Measurements from ENCODE around the gene TCEAL7. TPM values are rescaled to one million over a fixed set of nuclear protein-coding genes. Genes with fewer than 3 reads are reported as not detected.

The TCEAL7 gene
- total RNA-seq, 1 donor from 2014 or later: 16.5 TPM

DNA sequence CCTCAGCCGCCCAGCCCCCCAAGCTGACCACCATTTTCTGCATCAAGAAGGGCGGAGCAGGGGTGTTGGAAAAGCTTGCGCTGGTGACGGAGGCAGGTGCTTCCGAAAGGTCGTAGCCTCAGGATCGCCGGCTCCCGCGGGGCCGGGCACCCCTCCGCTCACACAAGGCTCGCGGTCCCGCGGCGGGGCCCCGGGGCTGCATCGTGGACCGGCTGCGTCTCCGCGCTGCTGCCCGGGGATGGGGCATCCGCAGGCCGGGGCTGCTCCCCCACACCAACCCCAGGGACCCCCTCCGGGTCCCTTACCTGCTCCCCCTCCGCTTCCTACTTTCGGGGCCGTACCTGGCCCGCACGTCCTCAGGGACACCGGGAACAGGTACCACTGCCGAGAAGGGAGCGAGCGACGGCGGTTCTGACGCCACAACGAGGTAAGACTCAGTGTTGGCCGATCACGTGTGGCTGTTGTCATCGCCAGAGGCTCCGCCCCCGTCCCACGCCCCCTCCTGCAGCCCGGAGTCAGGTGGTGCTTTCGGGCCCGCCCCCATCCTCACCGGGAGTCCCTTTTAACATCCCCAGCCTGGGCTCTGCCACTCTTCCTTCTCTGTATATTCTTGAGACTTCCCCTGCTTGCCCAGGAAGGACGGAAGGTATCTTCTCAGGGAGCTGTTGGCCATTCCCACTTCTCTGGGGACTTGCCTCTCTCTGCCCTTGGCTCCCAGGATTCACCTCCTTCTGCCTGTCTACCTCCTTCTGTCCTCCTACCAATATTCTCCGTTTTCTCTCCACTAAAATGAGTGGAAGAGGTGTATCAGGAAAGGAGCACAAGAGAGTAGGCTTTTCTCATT lies 19.3 kb upstream of the TCEAL7 start, which contains the start of gene BEX2:
Gene BEX2, minus strand, starts transcription at position 436 of the 844 bp plus-strand sequence. CDS start 1,014 bp downstream, outside the sequence.
- H3K4me3 Mint-ChIP-seq (ENCODE audit: unreplicated experiment): peak within 1 kb of the TSS; percentile 68

DNA sequence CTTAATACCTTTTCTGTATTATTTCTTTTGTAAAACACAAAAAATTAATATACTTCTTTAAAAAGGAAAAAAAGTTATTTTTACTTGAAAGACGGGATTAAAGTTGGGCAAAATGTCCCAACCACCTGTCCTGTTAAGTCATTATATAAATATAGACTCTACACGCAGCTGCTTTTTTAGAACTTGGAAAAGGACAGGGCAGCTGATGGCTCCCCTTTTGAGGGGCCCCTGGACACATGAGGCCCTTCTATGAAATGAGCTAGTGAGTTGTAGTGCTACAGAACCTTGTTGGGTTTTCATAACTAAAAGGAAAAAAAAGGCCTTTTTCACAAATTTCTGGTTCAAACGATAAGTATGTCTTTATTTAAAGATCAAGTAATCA lies 18.6 kb upstream of the TCEAL7 start:
- H3K27ac Mint-ChIP-seq (ENCODE audit: unreplicated experiment): no peak overlapping the region

More for the DNA sequence above, 19.3 kb upstream of the TCEAL7 start, which contains the start of gene BEX2:
- TF ChIP-seq, protein P1, sequence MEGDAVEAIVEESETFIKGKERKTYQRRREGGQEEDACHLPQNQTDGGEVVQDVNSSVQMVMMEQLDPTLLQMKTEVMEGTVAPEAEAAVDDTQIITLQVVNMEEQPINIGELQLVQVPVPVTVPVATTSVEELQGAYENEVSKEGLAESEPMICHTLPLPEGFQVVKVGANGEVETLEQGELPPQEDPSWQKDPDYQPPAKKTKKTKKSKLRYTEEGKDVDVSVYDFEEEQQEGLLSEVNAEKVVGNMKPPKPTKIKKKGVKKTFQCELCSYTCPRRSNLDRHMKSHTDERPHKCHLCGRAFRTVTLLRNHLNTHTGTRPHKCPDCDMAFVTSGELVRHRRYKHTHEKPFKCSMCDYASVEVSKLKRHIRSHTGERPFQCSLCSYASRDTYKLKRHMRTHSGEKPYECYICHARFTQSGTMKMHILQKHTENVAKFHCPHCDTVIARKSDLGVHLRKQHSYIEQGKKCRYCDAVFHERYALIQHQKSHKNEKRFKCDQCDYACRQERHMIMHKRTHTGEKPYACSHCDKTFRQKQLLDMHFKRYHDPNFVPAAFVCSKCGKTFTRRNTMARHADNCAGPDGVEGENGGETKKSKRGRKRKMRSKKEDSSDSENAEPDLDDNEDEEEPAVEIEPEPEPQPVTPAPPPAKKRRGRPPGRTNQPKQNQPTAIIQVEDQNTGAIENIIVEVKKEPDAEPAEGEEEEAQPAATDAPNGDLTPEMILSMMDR (IDR thresholded peaks at IDR 0.05): no peak
- Mint-ChIP-seq H3K36me3 (ENCODE audit: low read depth) (no peaks in the 10 kb centered on the region), H3K9me3 (ENCODE audit: low read depth) (peaks cover 3% of the 10 kb centered on the region), H3K27me3 (ENCODE audit: low read depth) (no peaks in the 10 kb centered on the region), H3K27ac (ENCODE audit: unreplicated experiment) (no peak within 1 kb of the TSS), H3K4me1 (ENCODE audit: low read depth) (peaks cover 4% of the 10 kb centered on the region)
- peak; percentile 90 for DNase-seq (ENCODE audit: low spot score)

GRCh38 chrX:103330681-103331288 lies 746 bp downstream of the TCEAL7 start:
- DNase-seq (ENCODE audit: low spot score): no peak
- TF ChIP-seq, protein P1 (IDR thresholded peaks at IDR 0.05): no peak
- Mint-ChIP-seq H3K36me3 (ENCODE audit: low read depth) (no peaks in the 10 kb centered on the region), H3K9me3 (ENCODE audit: low read depth) (peaks cover 3% of the 10 kb centered on the region), H3K27me3 (ENCODE audit: low read depth) (no peaks in the 10 kb centered on the region), H3K27ac (ENCODE audit: unreplicated experiment) (peak overlapping the region; percentile 56), H3K4me3 (ENCODE audit: unreplicated experiment) (peak overlapping the region; percentile 68), H3K4me1 (ENCODE audit: low read depth) (peaks cover 13% of the 10 kb centered on the region)

More for the DNA sequence above, 18.6 kb upstream of the TCEAL7 start:
- Mint-ChIP-seq H3K9me3 (ENCODE audit: low read depth) (no peaks in the 10 kb centered on the region), H3K4me3 (ENCODE audit: unreplicated experiment) (peak overlapping the region; percentile 68), H3K27me3 (ENCODE audit: low read depth) (no peaks in the 10 kb centered on the region), H3K4me1 (ENCODE audit: low read depth) (peaks cover 4% of the 10 kb centered on the region), H3K36me3 (ENCODE audit: low read depth) (no peaks in the 10 kb centered on the region)
- TF ChIP-seq, protein P1 (IDR thresholded peaks at IDR 0.05): no peak
- DNase-seq (ENCODE audit: low spot score): no peak

GRCh38 chrX:103338663-103339062 lies 8.6 kb downstream of the TCEAL7 start:
- TF ChIP-seq, protein P1 (IDR thresholded peaks at IDR 0.05): no peak
- H3K9me3 Mint-ChIP-seq (ENCODE audit: low read depth): no peaks in the 10 kb centered on the region
- H3K36me3 Mint-ChIP-seq (ENCODE audit: low read depth): no peaks in the 10 kb centered on the region
- H3K4me3 Mint-ChIP-seq (ENCODE audit: unreplicated experiment): no peak overlapping the region
- no peak overlapping the region for H3K27ac Mint-ChIP-seq (ENCODE audit: unreplicated experiment)
- peaks cover 5% of the 10 kb centered on the region for H3K27me3 Mint-ChIP-seq (ENCODE audit: low read depth)
- no peak for DNase-seq (ENCODE audit: low spot score)
- H3K4me1 Mint-ChIP-seq (ENCODE audit: low read depth): no peaks in the 10 kb centered on the region

DNA sequence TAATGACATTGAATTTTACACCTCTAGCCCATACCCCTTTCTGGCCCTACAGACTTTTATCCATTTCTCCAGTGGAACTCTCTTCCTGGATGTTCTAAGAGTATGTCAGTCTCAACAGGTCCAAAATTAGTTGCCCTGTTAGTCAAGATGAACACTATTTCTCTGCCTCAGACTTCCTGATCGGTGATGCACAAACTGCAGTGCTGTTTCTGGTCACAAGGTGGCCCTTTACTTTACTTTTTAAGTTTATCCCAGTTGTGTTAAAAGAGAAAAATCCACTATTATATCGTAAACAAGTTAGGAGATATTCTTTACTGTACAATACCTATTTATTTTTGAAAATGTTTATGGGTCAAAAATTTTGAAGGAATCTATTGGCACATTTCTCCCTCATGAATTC lies 13.1 kb downstream of the TCEAL7 start:
- no peak overlapping the region for H3K27ac Mint-ChIP-seq (ENCODE audit: unreplicated experiment)
- no peaks in the 10 kb centered on the region for H3K36me3 Mint-ChIP-seq (ENCODE audit: low read depth)
- no peaks in the 10 kb centered on the region for H3K4me1 Mint-ChIP-seq (ENCODE audit: low read depth)
- H3K4me3 Mint-ChIP-seq (ENCODE audit: unreplicated experiment): no peak overlapping the region
- no peak for DNase-seq (ENCODE audit: low spot score)
- TF ChIP-seq, protein P1 (IDR thresholded peaks at IDR 0.05): peak; percentile 86
- H3K9me3 Mint-ChIP-seq (ENCODE audit: low read depth): no peaks in the 10 kb centered on the region
- H3K27me3 Mint-ChIP-seq (ENCODE audit: low read depth): no peaks in the 10 kb centered on the region

Measured in chondrocyte (in vitro differentiated cells).